Measurements from ENCODE around the gene DENND6B. TPM values are rescaled to one million over a fixed set of nuclear protein-coding genes. Genes with fewer than 3 reads are reported as not detected.

The DENND6B gene
- total and polyA plus RNA-seq, 2 of the 13 experiments (the other 11 are each of a cell fraction or from before 2014, with no cell fraction given): 0.95 to 3.8 TPM

DNA sequence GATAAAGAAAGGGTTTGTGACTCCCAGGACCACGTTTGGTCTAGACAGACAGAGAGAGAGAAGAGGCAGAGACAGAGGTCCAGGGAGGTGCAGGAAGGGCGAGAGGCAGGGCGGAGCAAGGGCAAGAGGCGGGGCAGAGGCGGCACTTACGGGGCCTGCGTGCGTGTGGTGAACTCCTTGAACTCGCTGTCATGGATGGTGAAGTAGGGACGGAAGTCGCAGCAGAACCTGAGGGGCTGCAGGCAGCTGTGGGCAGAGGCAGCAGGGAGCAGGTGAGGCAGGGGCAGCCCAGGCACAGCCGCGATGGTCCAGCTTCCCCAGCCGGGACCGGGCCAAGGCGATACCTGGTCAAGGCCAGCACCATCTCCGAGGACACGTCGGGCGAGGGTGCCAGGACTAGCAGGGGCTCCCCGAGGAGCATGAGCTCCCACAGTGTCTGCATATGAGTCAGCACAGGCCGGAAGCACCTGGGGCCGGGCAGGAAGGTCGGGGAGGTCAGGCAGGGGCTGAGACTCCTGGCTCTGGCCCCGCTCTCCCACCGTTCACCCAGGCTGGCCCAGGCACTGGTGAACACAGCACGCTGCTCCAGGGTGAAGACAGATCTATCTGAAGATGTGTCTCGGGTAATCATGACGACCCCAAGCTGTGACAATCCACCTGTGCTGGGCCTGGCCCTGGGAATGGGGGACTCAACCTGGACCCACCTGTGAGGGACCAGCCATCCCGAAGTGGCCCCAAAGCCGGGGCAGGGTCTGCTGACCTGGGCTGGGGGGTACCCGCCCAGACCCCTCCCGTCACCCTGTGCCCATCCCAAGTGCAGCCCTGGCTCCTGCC, 12.1 kb downstream of the DENND6B start (continued):
- TF ChIP-seq ZNF782 (CRISPR knock-in tag; IDR thresholded peaks at IDR 0.05; ENCODE audit: borderline replicate concordance): no peak
- no peak for TF ChIP-seq ONECUT2 (CRISPR knock-in tag; IDR thresholded peaks at IDR 0.05)
- no peak for TF ChIP-seq GTF2F1 (IDR thresholded peaks at IDR 0.05; ENCODE audit: low read length)
- no peak for TF ChIP-seq TARDBP (CRISPR knock-in tag; IDR thresholded peaks at IDR 0.05)
- no peak for TF ChIP-seq ADNP (CRISPR knock-in tag; IDR thresholded peaks at IDR 0.05)
- 0 out of 2 replicates have a peak, but pooled peaks have one; percentile 39 for TF ChIP-seq MEF2D (CRISPR knock-in tag; IDR thresholded peaks at IDR 0.05)
- no peak for TF ChIP-seq AGO1 (IDR thresholded peaks at IDR 0.05; ENCODE audit: low read depth, low read length, poor library complexity, severe bottlenecking)
- no peak for TF ChIP-seq ZNF34 (CRISPR knock-in tag; IDR thresholded peaks at IDR 0.05; ENCODE audit: borderline replicate concordance)
- TF ChIP-seq RCOR2 (CRISPR knock-in tag; IDR thresholded peaks at IDR 0.05): no peak
- no peak for TF ChIP-seq ZSCAN30 (CRISPR knock-in tag; IDR thresholded peaks at IDR 0.05)
- no peak for TF ChIP-seq ZNF619 (CRISPR knock-in tag; IDR thresholded peaks at IDR 0.05)
- no peak for TF ChIP-seq NFE2 (CRISPR knock-in tag; IDR thresholded peaks at IDR 0.05)
- TF ChIP-seq MYC (CRISPR knock-in tag; IDR thresholded peaks at IDR 0.05; ENCODE audit: borderline replicate concordance): 0 out of 2 replicates have a peak, but pooled peaks have one; percentile 12
- TF ChIP-seq, protein P1, sequence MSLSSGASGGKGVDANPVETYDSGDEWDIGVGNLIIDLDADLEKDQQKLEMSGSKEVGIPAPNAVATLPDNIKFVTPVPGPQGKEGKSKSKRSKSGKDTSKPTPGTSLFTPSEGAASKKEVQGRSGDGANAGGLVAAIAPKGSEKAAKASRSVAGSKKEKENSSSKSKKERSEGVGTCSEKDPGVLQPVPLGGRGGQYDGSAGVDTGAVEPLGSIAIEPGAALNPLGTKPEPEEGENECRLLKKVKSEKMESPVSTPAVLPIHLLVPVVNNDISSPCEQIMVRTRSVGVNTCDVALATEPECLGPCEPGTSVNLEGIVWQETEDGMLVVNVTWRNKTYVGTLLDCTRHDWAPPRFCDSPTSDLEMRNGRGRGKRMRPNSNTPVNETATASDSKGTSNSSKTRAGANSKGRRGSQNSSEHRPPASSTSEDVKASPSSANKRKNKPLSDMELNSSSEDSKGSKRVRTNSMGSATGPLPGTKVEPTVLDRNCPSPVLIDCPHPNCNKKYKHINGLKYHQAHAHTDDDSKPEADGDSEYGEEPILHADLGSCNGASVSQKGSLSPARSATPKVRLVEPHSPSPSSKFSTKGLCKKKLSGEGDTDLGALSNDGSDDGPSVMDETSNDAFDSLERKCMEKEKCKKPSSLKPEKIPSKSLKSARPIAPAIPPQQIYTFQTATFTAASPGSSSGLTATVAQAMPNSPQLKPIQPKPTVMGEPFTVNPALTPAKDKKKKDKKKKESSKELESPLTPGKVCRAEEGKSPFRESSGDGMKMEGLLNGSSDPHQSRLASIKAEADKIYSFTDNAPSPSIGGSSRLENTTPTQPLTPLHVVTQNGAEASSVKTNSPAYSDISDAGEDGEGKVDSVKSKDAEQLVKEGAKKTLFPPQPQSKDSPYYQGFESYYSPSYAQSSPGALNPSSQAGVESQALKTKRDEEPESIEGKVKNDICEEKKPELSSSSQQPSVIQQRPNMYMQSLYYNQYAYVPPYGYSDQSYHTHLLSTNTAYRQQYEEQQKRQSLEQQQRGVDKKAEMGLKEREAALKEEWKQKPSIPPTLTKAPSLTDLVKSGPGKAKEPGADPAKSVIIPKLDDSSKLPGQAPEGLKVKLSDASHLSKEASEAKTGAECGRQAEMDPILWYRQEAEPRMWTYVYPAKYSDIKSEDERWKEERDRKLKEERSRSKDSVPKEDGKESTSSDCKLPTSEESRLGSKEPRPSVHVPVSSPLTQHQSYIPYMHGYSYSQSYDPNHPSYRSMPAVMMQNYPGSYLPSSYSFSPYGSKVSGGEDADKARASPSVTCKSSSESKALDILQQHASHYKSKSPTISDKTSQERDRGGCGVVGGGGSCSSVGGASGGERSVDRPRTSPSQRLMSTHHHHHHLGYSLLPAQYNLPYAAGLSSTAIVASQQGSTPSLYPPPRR (CRISPR knock-in tag; IDR thresholded peaks at IDR 0.05; ENCODE audit: borderline replicate concordance): peak; percentile 57; the same call in 1 of the 2 replicates
- TF ChIP-seq ZNF225 (CRISPR knock-in tag; IDR thresholded peaks at IDR 0.05): no peak
- TF ChIP-seq CC2D1A (CRISPR knock-in tag; IDR thresholded peaks at IDR 0.05): no peak
- TF ChIP-seq POLR2A (IDR thresholded peaks at IDR 0.05; ENCODE audit: insufficient read depth in 1 of 2, low read depth in 2 of 2, low read length in 2 of 2): no peak
- TF ChIP-seq, protein P2, sequence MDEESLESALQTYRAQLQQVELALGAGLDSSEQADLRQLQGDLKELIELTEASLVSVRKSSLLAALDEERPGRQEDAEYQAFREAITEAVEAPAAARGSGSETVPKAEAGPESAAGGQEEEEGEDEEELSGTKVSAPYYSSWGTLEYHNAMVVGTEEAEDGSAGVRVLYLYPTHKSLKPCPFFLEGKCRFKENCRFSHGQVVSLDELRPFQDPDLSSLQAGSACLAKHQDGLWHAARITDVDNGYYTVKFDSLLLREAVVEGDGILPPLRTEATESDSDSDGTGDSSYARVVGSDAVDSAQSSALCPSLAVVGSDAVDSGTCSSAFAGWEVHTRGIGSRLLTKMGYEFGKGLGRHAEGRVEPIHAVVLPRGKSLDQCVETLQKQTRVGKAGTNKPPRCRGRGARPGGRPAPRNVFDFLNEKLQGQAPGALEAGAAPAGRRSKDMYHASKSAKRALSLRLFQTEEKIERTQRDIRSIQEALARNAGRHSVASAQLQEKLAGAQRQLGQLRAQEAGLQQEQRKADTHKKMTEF (CRISPR knock-in tag; IDR thresholded peaks at IDR 0.05): no peak
- TF ChIP-seq BHLHE40 (IDR thresholded peaks at IDR 0.05; ENCODE audit: low read length): no peak
- no peak for TF ChIP-seq ISX (CRISPR knock-in tag; conservative IDR thresholded peaks at IDR 0.05)
- TF ChIP-seq DR1 (CRISPR knock-in tag; IDR thresholded peaks at IDR 0.05): no peak
- no peak for TF ChIP-seq ZNF44 (CRISPR knock-in tag; IDR thresholded peaks at IDR 0.05)
- TF ChIP-seq, protein P3, sequence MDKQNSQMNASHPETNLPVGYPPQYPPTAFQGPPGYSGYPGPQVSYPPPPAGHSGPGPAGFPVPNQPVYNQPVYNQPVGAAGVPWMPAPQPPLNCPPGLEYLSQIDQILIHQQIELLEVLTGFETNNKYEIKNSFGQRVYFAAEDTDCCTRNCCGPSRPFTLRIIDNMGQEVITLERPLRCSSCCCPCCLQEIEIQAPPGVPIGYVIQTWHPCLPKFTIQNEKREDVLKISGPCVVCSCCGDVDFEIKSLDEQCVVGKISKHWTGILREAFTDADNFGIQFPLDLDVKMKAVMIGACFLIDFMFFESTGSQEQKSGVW (CRISPR knock-in tag; IDR thresholded peaks at IDR 0.05; ENCODE audit: borderline replicate concordance): no peak
- TF ChIP-seq CHCHD3 (CRISPR knock-in tag; IDR thresholded peaks at IDR 0.05): no peak

Measured in HepG2 (cell line).